Prostate gland (tissue), 2 donors: Measurements from ENCODE around the gene CTRB1. TPM values are rescaled to one million over a fixed set of nuclear protein-coding genes. Genes with fewer than 3 reads are reported as not detected.
A peak's percentile ranks its signal among the peaks of the same experiment; 100 is the strongest.

ENCODE experiments used
- DNase-seq: peaks from one replicate; pipeline ENCODE4 v3.0.0-alpha.2; 2019; ENCODE audit warnings: low spot score
- H3K27ac ChIP-seq, 2 donors: fragments of 200-600 bp; sonication (generic); 2 replicates each; pipeline ENCODE4 v1.5.1; 2017 to 2019
- H3K27me3 ChIP-seq: fragments of 200-600 bp; sonication (generic); replicated peaks from 2 replicates; pipeline ENCODE4 v1.5.1; 2019; ENCODE audit not compliant: insufficient read depth
- H3K36me3 ChIP-seq, 2 donors: fragments of 200-600 bp; sonication (generic); 1 replicate in 1 of 2; 2 replicates in 1 of 2; pipeline versions ENCODE4 v1.5.1 to v1.8.1; 2017 to 2019
- H3K4me1 ChIP-seq: fragments of 200-600 bp; sonication (generic); replicated peaks from 2 replicates; pipeline ENCODE4 v1.5.1; 2019
- H3K4me3 ChIP-seq, 2 donors: fragments of 200-600 bp; sonication (generic); 2 replicates each; pipeline ENCODE4 v1.5.1; 2017 to 2019
- H3K9me3 ChIP-seq: fragments of 200-600 bp; sonication (generic); 2 replicates; pipeline ENCODE4 v1.5.1; 2017
- POLR2A ChIP-seq: fragments of 450-650 bp; IDR thresholded peaks from one replicate; pipeline ENCODE4 v1.6.1; 2016; ENCODE audit warnings: antibody characterized with exemption, mild to moderate bottlenecking
- POLR2AphosphoS5 ChIP-seq: sonication (generic); formaldehyde crosslinking; IDR thresholded peaks from one replicate; pipeline ENCODE4 v1.6.1; 2017; ENCODE audit warnings: antibody characterized with exemption
- WGBS: methylation state at CpG from one replicate; pipeline ENCODE4 v1.1.5; 2018; 5-methylcytosine and 5-hydroxymethylcytosine counted together
- intact Hi-C: fragments of 100-400 bp; cut with DNase I; formaldehyde crosslinking; loops from one replicate; pipeline ENCODE4 v1.14.2; 2022
- total RNA-seq, 2 donors: library from RNA; depleted of rRNA; stranded (reverse); fragments of >200 nt; gene quantifications; one replicate each; pipeline ENCODE4 v1.1.0, GENCODE V29; 2016
- TF ChIP-seq, protein P1 (sequence below), 4 experiments: fragments of 200-600 bp in 2 of 4; fragments of 450-650 bp in 2 of 4; sonication (generic) in 2 of 4; IDR thresholded peaks; 1 replicate in 3 of 4; 2 replicates in 1 of 4; pipeline ENCODE4 v1.5.1; 2016 to 2019; ENCODE audit warnings: antibody characterized with exemption in 4 of 4, mild to moderate bottlenecking in 2 of 4, moderate library complexity in 2 of 4

The CTRB1 gene
- total RNA-seq, 2 donors from 2014 or later: 7.0 TPM; not detected in 1

DNA sequence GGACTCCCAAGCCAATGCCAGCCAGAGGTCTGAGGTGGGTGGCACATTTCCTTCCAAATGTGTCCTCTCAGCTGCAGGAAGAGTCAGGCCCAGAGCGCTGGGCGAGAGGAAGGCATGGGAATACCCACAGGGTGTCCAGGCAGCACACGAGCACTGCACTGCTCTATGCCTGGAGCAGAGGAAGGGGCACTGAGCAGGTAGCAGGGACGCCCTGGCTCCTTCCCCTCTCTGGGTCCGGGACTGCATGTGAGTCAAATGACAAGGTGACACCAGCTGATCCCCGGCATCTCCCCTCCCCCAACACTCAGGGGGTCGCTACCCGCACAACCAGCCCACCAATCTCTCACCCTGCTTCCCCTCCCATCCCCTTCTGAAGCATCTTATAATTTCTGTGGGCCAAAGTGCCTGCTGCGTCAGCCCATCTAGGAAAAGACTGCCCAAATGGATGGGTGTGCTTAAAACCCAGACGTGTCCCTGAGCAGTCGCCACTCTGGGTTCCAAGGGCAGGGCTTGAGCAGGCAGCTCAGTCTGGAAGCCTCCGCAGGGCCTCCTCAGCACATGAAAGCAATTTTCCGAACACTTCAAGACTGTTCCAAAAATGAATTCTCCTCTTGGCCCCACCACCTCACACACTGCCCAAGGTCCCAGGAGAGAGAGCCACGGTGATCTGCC, 44.6 kb downstream of the CTRB1 start:
- DNase-seq: no peak
- no peaks in the 10 kb centered on the region for H3K9me3 ChIP-seq
- no peaks in the 10 kb centered on the region for H3K36me3 ChIP-seq
- TF ChIP-seq POLR2A (no peak), POLR2AphosphoS5 (no peak)
- TF ChIP-seq, protein P1, sequence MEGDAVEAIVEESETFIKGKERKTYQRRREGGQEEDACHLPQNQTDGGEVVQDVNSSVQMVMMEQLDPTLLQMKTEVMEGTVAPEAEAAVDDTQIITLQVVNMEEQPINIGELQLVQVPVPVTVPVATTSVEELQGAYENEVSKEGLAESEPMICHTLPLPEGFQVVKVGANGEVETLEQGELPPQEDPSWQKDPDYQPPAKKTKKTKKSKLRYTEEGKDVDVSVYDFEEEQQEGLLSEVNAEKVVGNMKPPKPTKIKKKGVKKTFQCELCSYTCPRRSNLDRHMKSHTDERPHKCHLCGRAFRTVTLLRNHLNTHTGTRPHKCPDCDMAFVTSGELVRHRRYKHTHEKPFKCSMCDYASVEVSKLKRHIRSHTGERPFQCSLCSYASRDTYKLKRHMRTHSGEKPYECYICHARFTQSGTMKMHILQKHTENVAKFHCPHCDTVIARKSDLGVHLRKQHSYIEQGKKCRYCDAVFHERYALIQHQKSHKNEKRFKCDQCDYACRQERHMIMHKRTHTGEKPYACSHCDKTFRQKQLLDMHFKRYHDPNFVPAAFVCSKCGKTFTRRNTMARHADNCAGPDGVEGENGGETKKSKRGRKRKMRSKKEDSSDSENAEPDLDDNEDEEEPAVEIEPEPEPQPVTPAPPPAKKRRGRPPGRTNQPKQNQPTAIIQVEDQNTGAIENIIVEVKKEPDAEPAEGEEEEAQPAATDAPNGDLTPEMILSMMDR (IDR thresholded peaks at IDR 0.05): no peak
- peaks cover 29% of the 10 kb centered on the region for H3K4me1 ChIP-seq
- intact Hi-C loops: no loop called here
- WGBS: 63% methylated on average over 14 of the region's 14 CpGs
- H3K4me3 ChIP-seq: peak overlapping the region in 1 of 2 donors; percentile 99
- H3K27me3 ChIP-seq: no peaks in the 10 kb centered on the region
- H3K27ac ChIP-seq: peak overlapping the region; percentile 85 to 88

DNA sequence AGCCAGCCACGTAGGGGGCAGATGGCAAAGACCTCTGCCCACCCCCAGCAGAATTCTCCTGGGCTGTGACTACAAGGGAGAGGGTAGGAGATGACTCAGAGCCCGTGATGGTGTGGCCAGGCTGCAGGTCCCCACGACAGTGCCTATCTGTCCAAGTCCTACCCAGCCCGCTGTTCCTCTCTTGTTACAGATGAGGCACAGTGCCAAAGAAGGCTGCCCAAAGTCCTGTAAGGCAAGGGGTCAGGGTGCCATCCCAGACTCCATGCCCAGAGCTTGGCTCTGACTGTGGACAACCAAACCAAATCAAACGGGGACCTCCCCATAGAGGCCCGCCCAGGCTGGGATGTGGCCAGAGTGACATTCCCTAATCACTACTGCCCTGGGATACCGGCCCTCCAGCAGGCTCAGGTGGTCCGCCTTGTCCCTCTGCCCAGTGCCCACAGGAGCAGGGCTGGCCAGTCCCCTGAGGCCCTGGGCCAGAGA, 45.2 kb downstream of the CTRB1 start:
- peaks cover 29% of the 10 kb centered on the region for H3K4me1 ChIP-seq
- 28% methylated on average over 8 of the region's 8 CpGs for WGBS
- peak overlapping the region; percentile 82 to 99 for H3K4me3 ChIP-seq
- H3K27me3 ChIP-seq: no peaks in the 10 kb centered on the region
- TF ChIP-seq, protein P1 (IDR thresholded peaks at IDR 0.05): no peak
- TF ChIP-seq POLR2AphosphoS5 (no peak), POLR2A (no peak)
- no peak for DNase-seq
- H3K9me3 ChIP-seq: no peaks in the 10 kb centered on the region
- H3K27ac ChIP-seq: peak overlapping the region; percentile 85 to 88
- intact Hi-C loops: no loop called here
- no peaks in the 10 kb centered on the region for H3K36me3 ChIP-seq

DNA sequence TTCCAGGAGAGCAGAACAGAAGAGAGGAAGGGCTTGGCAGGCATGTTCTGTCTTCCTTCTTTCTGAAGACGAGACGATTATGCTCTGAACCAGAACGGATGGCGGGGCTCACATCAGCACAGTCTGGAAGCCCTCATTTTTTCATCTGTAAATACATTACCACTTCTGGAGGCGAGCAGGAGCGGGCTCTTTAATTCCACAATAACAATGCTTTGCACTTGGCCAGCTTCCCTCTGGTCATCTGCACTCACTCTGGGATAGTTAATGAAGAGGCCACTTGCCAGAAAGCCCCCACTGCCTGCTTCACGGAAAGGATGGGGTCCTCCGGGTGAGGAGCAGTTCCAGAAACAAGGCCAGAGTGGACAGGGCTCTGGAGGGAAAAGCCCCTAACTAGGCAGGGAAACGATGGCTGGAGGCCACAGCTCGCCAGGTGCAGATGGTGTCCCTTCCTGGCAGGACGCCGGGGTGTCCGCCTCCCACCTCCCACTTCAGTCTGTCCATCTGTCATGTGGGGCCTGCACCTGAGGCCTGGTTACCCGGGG, 45.7 kb downstream of the CTRB1 start:
- Histone ChIP-seq H3K9me3 (no peaks in the 10 kb centered on the region), H3K4me3 (peak overlapping the region; percentile 82 to 99), H3K27ac (peak overlapping the region; percentile 85 to 88), H3K27me3 (no peaks in the 10 kb centered on the region), H3K36me3 (no peaks in the 10 kb centered on the region), H3K4me1 (peaks cover 29% of the 10 kb centered on the region)
- DNase-seq: no peak
- 20% methylated on average over 14 of the region's 14 CpGs for WGBS
- intact Hi-C loops: no loop called here
- TF ChIP-seq, protein P1 (IDR thresholded peaks at IDR 0.05): no peak
- no peak for TF ChIP-seq POLR2AphosphoS5
- no peak for TF ChIP-seq POLR2A

DNA sequence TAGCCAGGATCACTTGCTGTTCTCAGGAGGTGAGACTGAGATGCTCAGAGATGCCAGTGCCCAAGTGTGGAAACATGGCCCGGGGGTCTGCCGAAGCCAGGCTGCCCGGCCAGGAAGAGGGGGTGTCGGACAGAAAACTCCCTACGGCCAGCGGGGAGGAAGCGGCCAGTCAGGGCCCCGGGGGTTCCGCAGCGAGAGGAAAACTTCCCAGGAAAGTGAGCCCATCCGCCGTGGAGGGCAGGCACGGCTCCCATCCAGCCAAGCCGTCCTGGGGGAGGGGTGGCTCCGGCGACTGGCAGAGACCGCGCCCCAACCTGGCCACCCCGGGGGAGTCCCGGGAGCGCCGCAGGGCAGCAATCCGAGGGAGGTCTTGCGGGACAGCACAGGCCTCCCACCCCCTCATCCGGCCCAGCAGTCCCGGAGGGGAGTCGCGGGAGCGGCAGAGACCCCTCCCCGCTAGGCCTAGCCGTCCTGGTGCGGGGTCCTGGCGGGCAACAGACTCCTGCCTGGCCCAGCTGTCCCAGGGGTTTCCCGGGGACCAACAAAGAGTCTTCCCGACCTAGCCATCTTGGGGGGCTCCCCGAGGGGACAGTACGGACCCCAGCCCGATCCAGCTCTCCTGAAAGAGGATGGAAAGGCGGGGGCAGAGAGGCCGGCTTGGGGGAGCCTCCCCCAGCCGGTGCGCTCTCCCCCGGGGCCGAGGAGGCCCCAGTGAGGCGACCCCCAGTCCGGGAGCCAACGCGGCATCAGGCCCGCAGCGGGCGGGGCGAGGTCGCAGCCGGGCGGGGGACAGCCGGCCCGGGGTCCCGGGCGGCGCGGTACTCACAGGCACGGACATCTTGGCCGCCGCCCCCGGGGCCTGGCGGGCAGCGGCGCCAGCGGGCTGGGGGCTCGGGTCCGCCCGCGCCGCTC, 46.5 kb downstream of the CTRB1 start:
- Histone ChIP-seq H3K9me3 (no peaks in the 10 kb centered on the region), H3K36me3 (no peaks in the 10 kb centered on the region), H3K4me3 (peak overlapping the region; percentile 82 to 99), H3K27me3 (no peaks in the 10 kb centered on the region), H3K4me1 (peaks cover 29% of the 10 kb centered on the region), H3K27ac (peak overlapping the region; percentile 85 to 88)
- TF ChIP-seq POLR2A (peak; percentile 23), POLR2AphosphoS5 (no peak)
- WGBS: 1% methylated on average over 42 of the region's 74 CpGs
- peak; percentile 53 for DNase-seq
- intact Hi-C loops: no loop called here
